A549 (cell line): ENCODE measurements around the gene CACNA1F. TPM values are rescaled to one million over a fixed set of nuclear protein-coding genes. Genes with fewer than 3 reads are reported as not detected.

Experiments used
- ATAC-seq, 2 experiments: fragments of 200-7000 bp in 1 of 2; fragments of >200 bp in 1 of 2; cut with Nextera tagmentation in 1 of 2; cut with Tn5 transposase in 1 of 2; 3 replicates each; pipeline versions ENCODE4 v1.8.0 to v1.9.1; 2018 to 2020; ENCODE audit warnings: mild to moderate bottlenecking in 1 of 2, moderate library complexity in 1 of 2
- CTCF ChIA-PET: fragments of 300-600 bp; sonication (Branson Sonifier 250); formaldehyde crosslinking; extraction: SDS; loops from one replicate; lab custom pipeline; 2021; ENCODE audit warnings: antibody characterized with exemption, inconsistent platforms; lab: Yijun Ruan, JAX
- POLR2A ChIA-PET: fragments of 350-600 bp; formaldehyde crosslinking; extraction: SDS; loops from one replicate; lab custom pipeline; 2021; ENCODE audit warnings: antibody characterized with exemption, inconsistent platforms; lab: Yijun Ruan, JAX
- DNase-seq, 2 experiments: peaks; one replicate each; pipeline versions ENCODE4 v3.0.0 to v3.0.0-alpha.2; 2011 to 2016; ENCODE audit warnings: low read depth in 1 of 2, low spot score in 1 of 2
- FAIRE-seq: peaks from 2 replicates; lab custom pipeline; 2011; peaks lifted over from hg19 to GRCh38; lab: Jason Lieb, UNC
- H3K27ac ChIP-seq, 2 experiments: fragments of >200 bp; sonication (Bioruptor Twin); formaldehyde crosslinking; 3 replicates each; pipeline ENCODE4 v1.5.1; 2016 to 2017
- H3K4me1 ChIP-seq: fragments of >200 bp; sonication (Bioruptor Twin); formaldehyde crosslinking; 3 replicates; pipeline ENCODE4 v1.6.1; 2016
- H3K4me2 ChIP-seq: fragments of >200 bp; sonication (Bioruptor Twin); formaldehyde crosslinking; 3 replicates; pipeline ENCODE4 v1.6.1; 2016
- H3K4me3 ChIP-seq: fragments of >200 bp; sonication (Bioruptor Twin); formaldehyde crosslinking; 3 replicates; pipeline ENCODE4 v1.5.1; 2016
- H3K9me3 ChIP-seq: fragments of >200 bp; sonication (Bioruptor Twin); formaldehyde crosslinking; 3 replicates; pipeline ENCODE4 v1.6.1; 2016
- BHLHE40 ChIP-seq: IDR thresholded peaks from 2 replicates; pipeline ENCODE4 v1.6.1; 2012; ENCODE audit warnings: low read depth, low read length, inconsistent platforms
- CBX2 ChIP-seq: fragments of 200-600 bp; sonication (generic); IDR thresholded peaks from 2 replicates; pipeline ENCODE4 v1.6.1; 2016; ENCODE audit warnings: low read depth, mild to moderate bottlenecking, borderline replicate concordance
- CBX8 ChIP-seq: fragments of 200-600 bp; sonication (generic); IDR thresholded peaks from 2 replicates; pipeline ENCODE4 v1.6.1; 2016
- EHMT2 ChIP-seq: fragments of 200-600 bp; sonication (generic); IDR thresholded peaks from 2 replicates; pipeline ENCODE4 v1.6.1; 2016; ENCODE audit warnings: antibody characterized with exemption, low read depth, mild to moderate bottlenecking, moderate library complexity
- HDAC2 ChIP-seq: fragments of 200-600 bp; sonication (generic); IDR thresholded peaks from 2 replicates; pipeline ENCODE4 v1.6.1; 2016
- HOXA7 ChIP-seq: fragments of 250-450 bp; sonication (Bioruptor Pico); IDR thresholded peaks from 2 replicates; pipeline ENCODE4 v1.5.0; 2020; ENCODE audit warnings: mild to moderate bottlenecking, moderate library complexity
- HOXB13 ChIP-seq: fragments of 250-450 bp; sonication (Bioruptor Pico); IDR thresholded peaks from 2 replicates; pipeline ENCODE4 v1.5.0; 2020; ENCODE audit warnings: low read depth, mild to moderate bottlenecking, moderate library complexity
- JUNB ChIP-seq: fragments of >200 bp; sonication (Bioruptor Twin); formaldehyde crosslinking; IDR thresholded peaks from 2 replicates; pipeline ENCODE4 v1.6.1; 2016
- MAFK ChIP-seq: fragments of 450-650 bp; IDR thresholded peaks from 2 replicates; pipeline ENCODE4 v1.6.1; 2014; ENCODE audit not compliant: partially characterized antibody
- MAX ChIP-seq: IDR thresholded peaks from 2 replicates; pipeline ENCODE4 v1.6.1; 2012
- MAZ ChIP-seq: fragments of 150-350 bp; IDR thresholded peaks from 2 replicates; pipeline ENCODE4 v1.6.1; 2014; ENCODE audit warnings: antibody characterized with exemption, low read depth, low read length, borderline replicate concordance
- MYC ChIP-seq: IDR thresholded peaks from 2 replicates; pipeline ENCODE4 v1.6.1; 2012; ENCODE audit warnings: mild to moderate bottlenecking, inconsistent platforms, low read length, improper control_type of control experiment, borderline replicate concordance
- NR3C1 ChIP-seq: fragments of >200 bp; sonication (Bioruptor Twin); formaldehyde crosslinking; IDR thresholded peaks from 3 replicates; pipeline ENCODE4 v1.6.1; 2017
- PBX3 ChIP-seq: IDR thresholded peaks from 2 replicates; pipeline ENCODE4 v1.6.1; 2012
- PHF8 ChIP-seq: fragments of 200-600 bp; sonication (generic); IDR thresholded peaks from 2 replicates; pipeline ENCODE4 v1.6.1; 2016; ENCODE audit warnings: low read depth, mild to moderate bottlenecking, antibody characterized with exemption, moderate library complexity, borderline replicate concordance
- RNF2 ChIP-seq: fragments of 200-600 bp; sonication (generic); IDR thresholded peaks from 2 replicates; pipeline ENCODE4 v1.6.1; 2016; ENCODE audit warnings: low read depth, mild to moderate bottlenecking, antibody characterized with exemption, moderate library complexity, borderline replicate concordance
- SREBF2 ChIP-seq: fragments of 450-650 bp; IDR thresholded peaks from 2 replicates; pipeline ENCODE4 v1.6.1; 2014; ENCODE audit warnings: mild to moderate bottlenecking, moderate library complexity
- TFCP2L1 ChIP-seq: fragments of 250-450 bp; sonication (Bioruptor Pico); IDR thresholded peaks from 2 replicates; pipeline ENCODE4 v1.5.0; 2021; ENCODE audit warnings: mild to moderate bottlenecking
- USF2 ChIP-seq: fragments of 450-650 bp; IDR thresholded peaks from 2 replicates; pipeline ENCODE4 v1.6.1; 2014; ENCODE audit warnings: antibody characterized with exemption
- ZNF302 ChIP-seq: fragments of 250-450 bp; sonication (Bioruptor Pico); IDR thresholded peaks from 2 replicates; pipeline ENCODE4 v1.9.0; 2021; ENCODE audit warnings: inconsistent platforms, mild to moderate bottlenecking, moderate library complexity
- WGBS: methylation state at CpG from one replicate; pipeline ENCODE4 v1.1.6; 2017; ENCODE audit errors: missing lambda C conversion rate; 5-methylcytosine and 5-hydroxymethylcytosine counted together
- polyA plus RNA-seq, 4 experiments: library from polyadenylated mRNA; depleted of rRNA in 3 of 4; stranded (reverse); fragments of >200 nt; fragmentation: RNase III in 1 of 4; extraction: RNeasy Plus Mini Kit Qiagen cat#74134 plus additional on column Dnase treatment in 1 of 4; gene quantifications; 2 replicates in 3 of 4; 3 replicates in 1 of 4; pipeline ENCODE4 v1.2.3, GENCODE V29; 2011 to 2017
- TF ChIP-seq, protein P1 (sequence below): fragments of 250-450 bp; sonication (Bioruptor Pico); IDR thresholded peaks from 2 replicates; pipeline ENCODE4 v1.5.0; 2021; ENCODE audit warnings: mild to moderate bottlenecking, moderate library complexity, borderline replicate concordance
- TF ChIP-seq, protein P2 (sequence below): fragments of >200 bp; sonication (Bioruptor Twin); formaldehyde crosslinking; IDR thresholded peaks from 3 replicates; pipeline ENCODE4 v1.6.1; 2016
- TF ChIP-seq, protein P3 (sequence below): fragments of >200 bp; sonication (Bioruptor Twin); formaldehyde crosslinking; IDR thresholded peaks from 2 replicates; pipeline ENCODE4 v1.6.1; 2016

Gene CACNA1F
- polyA plus RNA-seq, 2 of the 4 experiments (the other 2 are of a cell fraction) = not detected

DNA sequence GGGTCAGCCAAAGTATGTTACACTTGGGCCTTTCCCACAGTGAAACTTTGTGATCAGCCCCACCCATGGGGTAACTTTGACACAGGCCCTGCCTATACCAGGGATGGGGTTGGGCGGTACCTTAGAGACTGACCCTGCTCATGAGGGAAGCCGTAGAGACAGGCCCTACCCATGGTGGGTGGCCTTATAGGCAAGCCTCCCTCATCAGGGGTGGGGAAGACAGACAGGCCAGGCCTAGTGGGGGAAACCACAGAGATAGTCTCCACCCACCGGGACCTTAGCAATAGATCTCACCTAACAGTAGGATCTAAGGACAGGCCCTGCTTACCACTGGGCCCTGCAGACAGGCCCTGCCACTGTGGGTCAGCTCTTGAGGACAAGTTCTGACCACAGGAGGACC, 54.6 kb downstream of the CACNA1F start:
- no peak for FAIRE-seq
- DNase-seq = no peak
- TF ChIP-seq, protein P1, sequence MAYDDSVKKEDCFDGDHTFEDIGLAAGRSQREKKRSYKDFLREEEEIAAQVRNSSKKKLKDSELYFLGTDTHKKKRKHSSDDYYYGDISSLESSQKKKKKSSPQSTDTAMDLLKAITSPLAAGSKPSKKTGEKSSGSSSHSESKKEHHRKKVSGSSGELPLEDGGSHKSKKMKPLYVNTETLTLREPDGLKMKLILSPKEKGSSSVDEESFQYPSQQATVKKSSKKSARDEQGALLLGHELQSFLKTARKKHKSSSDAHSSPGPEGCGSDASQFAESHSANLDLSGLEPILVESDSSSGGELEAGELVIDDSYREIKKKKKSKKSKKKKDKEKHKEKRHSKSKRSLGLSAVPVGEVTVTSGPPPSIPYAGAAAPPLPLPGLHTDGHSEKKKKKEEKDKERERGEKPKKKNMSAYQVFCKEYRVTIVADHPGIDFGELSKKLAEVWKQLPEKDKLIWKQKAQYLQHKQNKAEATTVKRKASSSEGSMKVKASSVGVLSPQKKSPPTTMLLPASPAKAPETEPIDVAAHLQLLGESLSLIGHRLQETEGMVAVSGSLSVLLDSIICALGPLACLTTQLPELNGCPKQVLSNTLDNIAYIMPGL (CRISPR knock-in tag) = no peak
- TF ChIP-seq TFCP2L1 (CRISPR knock-in tag) (no peak), EHMT2 (no peak), MAX (no peak), RNF2 (no peak), SREBF2 (no peak), USF2 (no peak), NR3C1 (no peak), JUNB (no peak), HOXA7 (no peak), BHLHE40 (no peak), HDAC2 (no peak), CBX2 (no peak), HOXB13 (no peak), MAFK (no peak), MAZ (no peak)
- TF ChIP-seq, protein P2, sequence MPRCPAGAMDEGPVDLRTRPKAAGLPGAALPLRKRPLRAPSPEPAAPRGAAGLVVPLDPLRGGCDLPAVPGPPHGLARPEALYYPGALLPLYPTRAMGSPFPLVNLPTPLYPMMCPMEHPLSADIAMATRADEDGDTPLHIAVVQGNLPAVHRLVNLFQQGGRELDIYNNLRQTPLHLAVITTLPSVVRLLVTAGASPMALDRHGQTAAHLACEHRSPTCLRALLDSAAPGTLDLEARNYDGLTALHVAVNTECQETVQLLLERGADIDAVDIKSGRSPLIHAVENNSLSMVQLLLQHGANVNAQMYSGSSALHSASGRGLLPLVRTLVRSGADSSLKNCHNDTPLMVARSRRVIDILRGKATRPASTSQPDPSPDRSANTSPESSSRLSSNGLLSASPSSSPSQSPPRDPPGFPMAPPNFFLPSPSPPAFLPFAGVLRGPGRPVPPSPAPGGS = no peak
- TF ChIP-seq, protein P3, sequence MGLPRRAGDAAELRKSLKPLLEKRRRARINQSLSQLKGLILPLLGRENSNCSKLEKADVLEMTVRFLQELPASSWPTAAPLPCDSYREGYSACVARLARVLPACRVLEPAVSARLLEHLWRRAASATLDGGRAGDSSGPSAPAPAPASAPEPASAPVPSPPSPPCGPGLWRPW = no peak
- Histone ChIP-seq H3K9me3 (no peaks in the 10 kb centered on the region), H3K4me3 (no peak overlapping the region), H3K4me2 (no peak overlapping the region), H3K27ac (no peak overlapping the region), H3K4me1 (peaks cover 25% of the 10 kb centered on the region)
- 88% methylated on average over 1 of the region's 3 CpGs for WGBS
- CTCF ChIA-PET = interaction anchor here (1.2 to 1.7 kb wide), 2 partner anchors 11 to 14 kb away, joined by 3 to 6 read pairs; no protein-coding TSS in a partner anchor
- POLR2A ChIA-PET = interaction anchor here (1.2 kb wide), 1 partner anchor 12 kb away, joined by 4 read pairs; no protein-coding TSS in a partner anchor
- no peak; a peak in 1 of 6 replicates for ATAC-seq

DNA sequence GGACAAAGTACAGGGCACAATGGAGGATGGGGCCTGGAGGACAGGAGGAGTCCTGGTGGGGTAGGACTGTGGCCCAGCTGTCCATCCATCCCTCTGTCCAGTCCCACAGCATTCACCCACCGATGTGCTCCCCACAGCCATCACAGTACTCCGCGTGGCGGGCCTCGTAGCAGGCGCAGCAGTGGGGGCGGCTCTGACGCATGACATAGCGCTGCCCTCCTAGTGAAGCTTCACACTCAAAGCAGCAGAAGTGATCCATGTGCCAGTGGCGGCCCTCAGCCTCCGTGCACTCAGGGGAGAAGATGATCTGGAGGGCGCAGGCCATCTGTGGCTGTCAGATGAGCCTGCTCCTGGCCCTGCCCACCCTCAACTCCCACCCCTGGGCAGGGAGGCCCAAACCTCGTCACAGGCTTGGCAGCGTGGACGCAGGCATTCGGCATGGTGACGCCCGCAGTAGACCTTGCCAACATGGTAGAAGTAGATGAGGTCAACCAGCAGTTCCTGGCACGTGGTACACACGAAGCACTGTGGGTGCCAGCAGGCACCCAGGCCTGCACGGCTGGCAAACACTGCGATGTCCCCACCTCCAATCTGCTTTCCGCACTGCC, 55.2 kb downstream of the CACNA1F start:
- Histone ChIP-seq H3K27ac (no peak overlapping the region), H3K4me3 (no peak overlapping the region), H3K4me1 (peaks cover 30% of the 10 kb centered on the region; the same call in 2 of the 3 replicates), H3K9me3 (no peaks in the 10 kb centered on the region)
- DNase-seq = no peak
- POLR2A ChIA-PET = no interaction called here
- FAIRE-seq = no peak
- TF ChIP-seq ZNF302 (CRISPR knock-in tag) (no peak), PBX3 (no peak), HOXA7 (no peak), CBX8 (no peak), MYC (no peak), BHLHE40 (no peak), PHF8 (no peak)
- TF ChIP-seq, protein P1 (CRISPR knock-in tag) = no peak
- TF ChIP-seq, protein P3 = no peak
- TF ChIP-seq, all 56 proteins: peak for 0
- CTCF ChIA-PET = interaction anchor here (1.0 kb wide), 1 partner anchor 35 kb away, joined by 3 read pairs; no protein-coding TSS in a partner anchor
- H3K4me2 ChIP-seq = no peak overlapping the region
- no peak; a peak in 1 of 6 replicates for ATAC-seq
- 93% methylated on average over 10 of the region's 23 CpGs for WGBS
